Hematopoietic multipotent progenitor cell treated with erythropoietin and hydrocortisone succinate and interleukin-3 and kit ligand, for 8 days (in vitro differentiated cells): ENCODE results near the gene IGSF3.
"Not testable (repeated sequence)": the region's sequence is repeated elsewhere in the genome, so short reads cannot be mapped to it uniquely, and the experiment has no call there.

ENCODE experiments used
- DNase-seq: peaks from one replicate; pipeline ENCODE4 v3.0.0-alpha.2; 2015

The IGSF3 gene

GRCh38 chr1:116571215-116571919 is 96.2 kb downstream of the IGSF3 start:
- no peak for DNase-seq

- DNase-seq, result peak; percentile 90
Observed at GRCh38 chr1:116570358-116571214, 96.9 kb downstream of the IGSF3 start, which contains the start of gene CD58. Gene CD58, minus strand, starts transcription at chr1:116571026. Its CDS starts 54 bp downstream, at chr1:116570972.

GRCh38 chr1:116569776-116570357 is 97.7 kb downstream of the IGSF3 start:
- peak; percentile 86 for DNase-seq

- DNase-seq, result no peak
Observed at GRCh38 chr1:116569381-116569670, 98.2 kb downstream of the IGSF3 start.

GRCh38 chr1:116568662-116569380 is 98.7 kb downstream of the IGSF3 start:
- DNase-seq, result no peak

GRCh38 chr1:116567790-116568661 is 99.5 kb downstream of the IGSF3 start:
- no peak for DNase-seq

- no peak for DNase-seq
Observed at GRCh38 chr1:116565222-116565621, 102.3 kb downstream of the IGSF3 start.

- peak; percentile 25 for DNase-seq
Observed at GRCh38 chr1:116564426-116564825, 103.1 kb downstream of the IGSF3 start.

GRCh38 chr1:116562465-116562864 is 105.1 kb downstream of the IGSF3 start:
- not testable (repeated sequence) for DNase-seq

GRCh38 chr1:116561563-116561962 is 106.0 kb downstream of the IGSF3 start:
- no peak for DNase-seq

GRCh38 chr1:116560704-116561490 is 106.6 kb downstream of the IGSF3 start:
- DNase-seq, result no peak

- no peak for DNase-seq
Observed at GRCh38 chr1:116559304-116559761, 108.2 kb downstream of the IGSF3 start.

GRCh38 chr1:116558571-116558970 is 109.0 kb downstream of the IGSF3 start:
- DNase-seq, result no peak

GRCh38 chr1:116558140-116558549 is 109.4 kb downstream of the IGSF3 start:
- no peak for DNase-seq

GRCh38 chr1:116557323-116557878 is 110.1 kb downstream of the IGSF3 start:
- DNase-seq, result no peak

GRCh38 chr1:116556289-116557006 is 111.1 kb downstream of the IGSF3 start:
- DNase-seq, result peak; percentile 75

GRCh38 chr1:116554924-116555323 is 112.6 kb downstream of the IGSF3 start:
- DNase-seq, result no peak

GRCh38 chr1:116553386-116554115 is 114.0 kb downstream of the IGSF3 start:
- DNase-seq, result no peak

- DNase-seq, result no peak
Observed at GRCh38 chr1:116546354-116546977, 121.1 kb downstream of the IGSF3 start.
